Limb (tissue), 2 donors: Measurements from ENCODE around the gene DZIP3.
"Not testable (repeated sequence)": the region's sequence is repeated elsewhere in the genome, so short reads cannot be mapped to it uniquely, and the experiment has no call there.

Source experiments
- DNase-seq, 2 donors: peaks; one replicate each; pipeline ENCODE4 v3.0.0-alpha.2; 2016; ENCODE audit errors: extremely low spot score in 2 of 2

The DZIP3 gene

DNA sequence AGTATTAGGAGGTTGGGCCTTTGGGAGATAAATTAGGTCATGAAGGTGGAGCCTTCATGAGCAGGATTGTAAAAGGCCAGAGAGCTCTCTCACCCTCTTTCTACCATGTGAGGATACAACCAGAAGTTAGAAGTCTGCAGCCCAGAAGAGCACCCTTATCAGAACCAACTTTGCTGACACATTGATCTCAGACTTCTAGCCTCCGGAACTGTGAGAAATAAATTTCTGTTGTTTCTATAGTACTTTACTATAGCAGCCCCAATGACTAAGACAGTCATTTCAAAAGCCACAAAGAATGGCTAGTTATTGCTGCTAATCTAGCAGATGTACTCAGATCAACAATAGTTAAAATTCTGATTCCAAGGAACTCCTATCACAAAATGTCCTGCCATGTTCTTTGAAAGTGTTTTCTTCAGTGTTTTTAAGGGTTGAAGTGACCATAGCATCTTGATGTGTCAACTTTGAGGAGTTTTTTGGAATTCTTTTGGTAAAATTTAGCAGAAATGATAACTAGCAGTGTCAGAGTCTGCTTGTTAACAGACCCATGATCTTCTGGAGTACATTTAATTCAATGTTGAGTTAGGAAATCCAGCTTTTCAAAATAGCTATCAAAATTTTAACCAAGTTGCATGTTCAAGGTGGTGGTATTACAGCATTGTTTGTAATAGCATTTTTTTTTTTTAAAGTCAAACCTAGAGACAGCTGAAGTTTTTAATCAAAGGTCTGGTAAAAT, 10.3 kb downstream of the DZIP3 start:
- DNase-seq = no peak

DNA sequence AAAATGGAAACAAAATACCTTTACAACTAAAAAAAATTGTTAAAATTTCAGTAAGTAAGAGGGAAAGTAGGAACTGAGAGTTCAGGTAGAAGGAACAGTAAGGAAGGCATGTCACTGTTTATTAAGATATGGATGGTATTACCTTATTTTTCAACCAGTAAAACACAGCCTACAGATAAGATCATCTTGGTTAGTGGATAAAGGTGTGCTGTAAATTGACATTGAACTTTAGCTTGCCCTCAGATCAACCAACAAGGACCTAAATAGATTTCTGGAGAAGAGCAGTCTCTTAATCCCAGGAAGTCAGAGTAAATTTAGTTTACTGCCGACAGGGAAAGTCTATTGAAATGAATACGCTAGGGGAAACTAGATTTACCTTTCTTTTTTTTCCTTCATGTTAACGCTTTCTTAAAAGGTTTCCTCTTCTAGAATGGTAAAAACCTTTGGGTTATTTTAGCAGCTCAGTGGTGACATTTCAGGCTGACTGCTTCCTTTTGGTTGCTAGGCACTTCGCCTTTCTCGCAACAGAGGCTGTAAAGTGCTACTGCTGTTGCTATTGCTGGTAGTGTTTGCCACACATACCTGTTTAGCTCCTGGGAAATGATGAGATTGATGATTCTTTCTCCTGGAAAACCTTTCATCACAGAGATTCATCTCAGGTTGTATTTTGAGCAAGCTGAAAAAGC, 12.9 kb downstream of the DZIP3 start:
- DNase-seq = no peak

DNA sequence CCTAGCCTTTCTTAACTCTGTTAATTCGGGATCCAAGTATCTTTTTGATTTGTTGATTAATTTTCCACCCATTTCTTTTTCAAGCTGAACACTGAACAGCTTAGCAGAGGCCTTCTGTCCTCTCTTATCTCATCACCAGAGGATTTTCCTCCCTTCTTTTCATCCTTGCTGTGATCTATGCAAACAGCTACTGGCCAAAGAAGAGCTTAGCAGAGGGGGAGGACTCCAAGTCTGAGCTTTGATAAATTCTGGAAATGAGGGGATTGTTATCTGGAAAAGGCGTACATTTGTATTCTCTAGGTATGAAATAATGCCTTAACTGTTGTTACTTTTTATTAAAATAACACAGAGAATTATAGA, 13.4 kb downstream of the DZIP3 start:
- DNase-seq = no peak

DNA sequence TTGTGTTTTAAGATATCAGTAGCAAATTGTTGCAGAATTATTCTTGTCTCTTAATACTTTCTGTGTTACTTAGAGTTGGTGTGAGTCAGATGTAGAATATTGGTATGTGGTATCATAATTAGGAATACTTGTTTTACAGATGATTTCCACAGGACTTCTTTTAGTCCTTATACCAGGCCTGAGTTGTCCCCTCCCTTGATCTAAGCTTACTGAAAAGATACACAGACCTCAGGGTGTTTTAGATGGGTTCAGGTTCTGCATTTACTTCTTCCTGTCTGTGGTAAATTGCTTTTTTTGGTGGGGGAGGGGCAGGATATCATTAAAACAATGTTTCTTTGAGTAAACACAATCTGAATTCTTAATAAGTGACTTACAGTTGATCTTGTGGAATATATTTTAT, 14.2 kb downstream of the DZIP3 start:
- no peak for DNase-seq

DNA sequence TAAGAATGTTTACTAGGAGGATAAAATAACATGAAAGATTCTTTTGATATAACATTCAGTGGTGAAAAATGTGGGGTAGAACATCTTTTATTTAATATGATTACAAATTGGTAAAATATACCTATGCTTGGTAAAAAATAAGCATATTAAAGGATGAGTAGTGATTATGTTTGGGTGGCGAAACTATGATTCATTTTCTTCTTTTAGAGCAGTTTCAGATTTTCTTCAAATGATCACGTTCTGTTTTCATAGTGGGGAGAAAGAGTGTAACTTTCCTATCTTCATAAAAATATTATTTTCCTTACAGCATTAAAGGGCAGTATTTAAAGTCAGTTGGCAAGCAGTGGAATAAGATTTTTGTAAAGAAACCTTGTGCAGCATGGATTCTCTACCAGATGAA, 15.5 kb downstream of the DZIP3 start:
- DNase-seq = no peak

DNA sequence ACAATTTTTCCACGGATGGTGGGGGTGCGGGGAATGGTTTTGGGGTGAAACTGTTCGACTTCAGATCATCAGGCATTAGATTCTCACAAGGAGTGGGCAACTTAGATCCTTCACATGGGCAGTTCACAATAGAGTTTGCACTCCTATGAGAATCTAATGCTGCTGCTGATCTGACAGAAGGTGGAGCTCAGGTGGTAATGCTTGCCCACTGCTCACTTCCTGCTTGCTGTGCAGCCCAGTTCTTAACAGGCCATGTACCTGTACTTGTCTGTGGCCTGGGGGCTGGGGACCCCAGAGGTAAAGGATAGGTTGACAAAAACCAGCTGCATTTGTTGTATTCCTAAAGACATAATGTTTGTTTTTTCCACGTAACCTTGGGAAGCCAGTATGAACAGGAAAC, 16.0 kb downstream of the DZIP3 start:
- no peak for DNase-seq

DNA sequence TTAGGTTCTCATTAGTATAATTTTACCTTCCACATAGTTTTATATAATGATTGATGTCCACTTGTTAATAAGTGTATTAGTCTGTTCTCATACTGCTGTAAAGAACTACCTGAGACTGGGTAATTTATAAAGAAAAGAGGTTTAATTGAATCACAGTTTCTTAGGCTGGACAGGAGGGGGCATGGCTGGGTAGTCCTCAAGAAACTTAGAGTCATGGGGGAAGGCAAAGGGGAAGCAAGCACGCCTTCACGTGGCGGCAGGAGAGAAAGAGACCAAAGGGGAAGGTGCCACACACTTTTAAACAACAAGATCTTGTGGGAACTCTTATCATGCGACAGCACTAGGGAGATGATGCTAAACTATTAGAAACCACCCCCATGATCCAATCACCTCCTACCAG, 19.2 kb downstream of the DZIP3 start:
- no peak for DNase-seq

DNA sequence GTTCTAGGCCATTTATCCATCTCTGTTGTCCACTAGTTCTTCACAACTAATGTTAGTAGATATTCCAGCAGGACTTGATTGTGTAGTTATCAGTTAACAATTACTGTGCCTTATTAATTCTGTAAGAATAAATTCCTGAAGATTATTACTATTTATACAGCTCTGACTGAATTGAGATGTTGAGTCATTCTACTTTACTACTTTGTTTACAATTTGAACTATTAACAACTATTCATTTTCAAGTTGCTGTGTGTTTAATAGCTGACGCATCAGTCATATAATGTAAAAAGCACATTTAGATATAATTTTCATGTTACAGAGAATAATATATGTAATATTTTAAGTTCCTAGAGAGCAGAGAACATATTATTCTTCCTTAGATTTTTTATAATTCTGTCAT, 21.1 kb downstream of the DZIP3 start:
- DNase-seq = no peak

DNA sequence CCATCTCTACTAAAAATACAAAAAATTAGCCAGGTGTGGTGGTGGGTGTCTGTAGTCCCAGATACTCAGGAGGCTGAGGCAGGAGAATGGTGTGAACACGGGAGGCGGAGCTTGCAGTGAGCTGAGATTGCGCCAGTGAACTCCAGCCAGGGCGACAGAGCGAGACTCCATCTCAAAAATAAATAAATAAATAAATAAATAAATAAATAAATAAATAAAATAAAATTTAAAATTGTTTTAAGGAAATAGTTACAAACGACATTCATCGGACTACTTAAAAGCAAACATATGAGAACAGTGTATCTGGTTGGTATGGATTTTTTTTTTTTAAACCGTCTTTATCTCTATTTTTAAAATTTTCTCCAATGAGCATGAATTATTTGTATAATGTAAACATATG, 26.6 kb downstream of the DZIP3 start:
- DNase-seq = not testable (repeated sequence)

DNA sequence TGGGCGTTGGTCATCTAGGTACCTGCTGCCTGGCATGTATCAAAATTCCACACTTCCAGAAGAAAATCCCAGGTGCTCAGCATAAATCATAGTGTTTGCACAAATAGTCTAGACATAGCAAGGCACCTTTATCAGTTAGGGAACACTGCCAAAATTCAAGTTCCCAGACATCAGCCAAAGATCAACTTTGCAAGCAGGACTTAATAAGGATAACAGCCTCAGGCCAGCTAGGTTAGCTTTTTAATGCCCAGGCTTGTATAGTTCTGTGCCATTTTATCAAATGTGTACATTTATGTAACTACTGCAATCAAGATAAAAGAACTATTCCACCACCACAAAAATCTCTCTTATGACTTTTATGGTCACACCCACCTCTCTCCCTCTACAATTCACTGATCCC, 30.7 kb downstream of the DZIP3 start:
- no peak for DNase-seq

DNA sequence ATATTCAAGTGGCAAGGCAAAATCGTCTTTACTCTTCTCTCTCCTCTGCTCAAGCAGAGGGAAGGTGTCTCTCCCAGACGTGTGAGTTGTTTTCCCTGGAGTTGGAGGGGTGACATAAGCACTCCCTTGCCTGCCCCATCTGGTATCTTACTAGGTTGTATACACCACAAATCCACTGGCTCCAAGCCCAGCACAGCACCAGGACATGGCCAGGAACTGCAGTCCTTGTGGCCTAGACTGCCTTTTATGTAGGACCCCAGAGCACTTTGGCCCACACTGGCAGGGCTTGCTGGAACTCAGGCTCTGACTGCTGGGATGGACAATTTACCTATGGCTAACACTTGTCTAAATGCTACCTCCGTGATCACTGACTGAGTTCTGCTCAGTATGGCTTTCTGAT, 34.0 kb downstream of the DZIP3 start:
- DNase-seq = no peak

DNA sequence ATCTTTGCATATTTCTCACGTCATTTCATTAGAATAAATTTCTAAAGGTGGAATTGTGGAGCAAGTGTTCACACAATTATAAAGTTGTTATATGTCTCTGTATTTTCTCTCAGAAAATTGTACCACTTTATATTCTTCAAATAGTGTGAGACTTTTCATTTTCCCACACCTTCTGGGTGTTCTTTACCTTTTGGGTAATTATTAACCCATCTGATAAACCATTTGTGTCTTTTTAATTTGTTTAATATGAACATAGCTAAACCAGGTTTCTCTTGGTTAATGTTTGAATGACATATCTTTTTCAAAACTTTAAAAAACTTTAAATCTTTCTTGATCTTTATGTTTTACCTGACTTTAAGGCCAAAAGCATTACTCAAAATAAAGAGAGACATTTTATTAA, 40.5 kb downstream of the DZIP3 start:
- no peak for DNase-seq

DNA sequence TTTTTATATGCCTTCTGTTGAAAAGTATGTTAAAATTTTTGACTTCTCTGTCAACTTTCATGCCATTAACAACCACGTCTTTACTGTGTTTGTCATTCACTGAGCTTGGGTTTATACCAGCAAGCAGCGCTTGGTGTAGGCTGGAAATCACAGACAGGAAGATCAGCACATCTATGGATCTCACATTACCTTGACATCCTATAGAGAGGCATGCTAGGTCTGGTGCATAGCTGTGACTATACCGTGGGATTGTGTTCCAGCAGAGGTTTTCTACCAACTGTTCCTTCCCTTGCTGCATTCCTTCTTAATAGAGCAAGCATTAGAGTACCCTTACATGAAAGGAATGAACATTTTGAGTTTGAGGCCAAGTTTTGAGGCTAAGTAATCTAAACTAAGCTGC, 53.0 kb downstream of the DZIP3 start:
- DNase-seq = no peak

DNA sequence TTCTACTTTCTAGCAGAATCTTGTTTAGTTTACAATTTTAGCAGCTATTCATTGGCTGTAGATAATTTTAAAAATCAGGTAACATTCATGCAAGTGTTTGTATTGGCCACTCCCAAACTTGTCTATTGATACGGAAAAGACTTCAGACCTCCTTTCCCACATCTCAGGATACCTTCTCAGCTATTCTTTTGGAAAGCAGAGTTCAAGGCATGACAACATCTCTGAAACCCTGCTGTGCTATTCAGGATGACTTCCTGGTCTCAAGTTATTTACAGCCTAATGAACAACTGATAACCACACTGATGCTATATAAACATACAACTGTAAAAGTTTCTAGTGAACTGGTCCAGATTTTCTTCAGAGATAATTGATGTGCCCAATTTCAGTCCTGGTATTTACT, 55.8 kb downstream of the DZIP3 start:
- DNase-seq = no peak

DNA sequence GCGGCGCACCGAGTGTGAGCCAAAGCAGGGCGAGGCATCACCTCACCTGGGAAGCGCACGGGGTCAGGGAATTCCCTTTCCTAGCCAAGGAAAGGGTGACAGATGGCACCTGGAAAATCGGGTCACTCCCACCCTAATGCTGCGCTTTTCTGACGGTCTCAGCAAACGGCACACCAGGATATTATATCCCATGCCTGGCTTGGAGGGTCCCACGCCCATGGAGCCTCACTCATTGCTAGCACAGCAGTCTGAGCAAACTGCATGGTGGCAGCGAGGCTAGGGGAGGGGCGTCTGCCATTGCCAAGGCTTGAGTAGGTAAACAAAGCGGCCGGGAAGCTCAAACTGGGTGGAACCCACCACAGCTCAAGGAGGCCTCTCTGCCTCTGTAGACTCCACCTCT, 66.1 kb downstream of the DZIP3 start:
- DNase-seq = not testable (repeated sequence)

DNA sequence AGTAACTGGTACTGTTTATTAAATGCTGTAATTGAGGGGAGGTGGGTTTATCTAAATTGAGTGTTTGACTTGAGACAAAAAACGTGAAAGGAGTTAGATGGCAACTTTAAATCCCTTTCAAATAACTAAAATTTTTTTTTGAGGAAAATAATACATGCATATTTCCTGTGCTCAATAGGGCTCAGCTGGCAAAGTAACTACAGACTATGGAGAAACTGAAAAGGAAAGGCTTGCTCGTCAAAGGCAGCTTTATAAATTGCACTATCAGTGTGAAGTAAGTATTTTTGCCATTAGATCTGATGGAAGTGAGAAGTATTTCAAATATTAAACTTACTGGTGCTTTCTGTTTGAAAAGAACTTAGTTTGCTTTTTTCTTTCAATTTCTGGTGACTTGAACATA, 72.2 kb downstream of the DZIP3 start:
- DNase-seq = no peak

DNA sequence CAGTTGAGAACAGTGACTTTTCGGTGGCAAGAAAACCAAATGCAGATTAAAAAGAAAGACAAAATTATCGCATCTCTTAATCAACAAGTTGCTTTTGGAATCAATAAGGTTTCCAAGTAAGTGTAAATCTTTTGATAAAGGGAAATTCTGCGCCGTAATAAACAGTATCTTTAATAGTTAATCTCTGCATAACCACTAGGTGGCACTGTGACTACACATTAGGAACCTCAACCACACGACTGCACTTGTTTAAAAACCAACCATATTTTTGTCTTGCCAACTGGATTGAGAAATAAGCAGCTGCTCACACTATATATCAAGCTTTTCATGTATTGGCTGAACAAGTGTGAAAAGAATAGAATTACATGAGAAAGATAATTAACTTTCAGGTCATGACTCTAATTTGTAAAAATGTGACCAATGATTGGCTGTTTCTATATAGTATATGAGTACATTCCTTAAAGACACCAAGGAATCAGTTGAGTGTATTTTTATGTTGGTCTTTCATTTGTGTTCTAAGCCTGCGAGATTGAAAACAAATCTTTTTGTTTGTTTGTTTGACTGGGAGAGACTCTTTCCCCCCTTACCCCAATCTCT, 72.7 kb downstream of the DZIP3 start:
- DNase-seq = peak; percentile 32 to 94

DNA sequence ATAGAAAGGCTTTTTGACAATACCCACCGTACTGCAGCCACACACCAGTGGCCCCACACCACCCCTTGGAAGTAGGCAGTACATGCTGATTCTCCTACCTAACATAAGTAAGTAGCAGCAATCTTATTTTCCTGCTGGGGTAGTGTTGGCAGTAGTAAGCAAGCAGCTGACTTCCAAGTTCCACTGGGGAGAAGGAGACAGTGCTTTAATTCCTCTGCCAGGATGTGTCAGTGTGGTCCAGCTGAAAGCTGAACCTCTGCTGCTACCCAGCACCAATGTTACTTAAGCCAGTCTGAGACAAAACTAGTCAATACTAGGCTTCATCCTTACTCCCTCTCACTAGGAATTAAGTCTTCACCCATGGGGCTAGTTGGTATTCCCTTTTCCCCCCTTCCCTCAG, 74.7 kb downstream of the DZIP3 start:
- DNase-seq = no peak

DNA sequence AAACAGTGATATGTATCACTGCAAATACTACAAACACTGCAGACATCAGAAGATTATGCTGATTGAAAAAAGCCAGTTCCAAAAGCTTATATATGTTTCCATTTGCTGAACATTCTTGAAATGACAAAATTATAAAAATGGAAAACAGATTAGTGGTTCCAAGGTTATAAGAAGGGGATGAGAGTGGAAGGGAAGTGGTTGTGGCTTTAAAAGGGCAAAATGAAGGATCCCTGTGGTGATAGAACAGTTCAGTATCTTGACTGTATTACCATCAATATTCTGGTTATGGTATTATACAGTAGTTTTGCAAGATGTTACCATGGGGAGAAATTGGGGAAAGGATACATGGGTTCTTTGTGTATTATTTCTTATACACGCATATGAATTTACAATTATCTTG, 77.8 kb downstream of the DZIP3 start:
- DNase-seq = no peak

DNA sequence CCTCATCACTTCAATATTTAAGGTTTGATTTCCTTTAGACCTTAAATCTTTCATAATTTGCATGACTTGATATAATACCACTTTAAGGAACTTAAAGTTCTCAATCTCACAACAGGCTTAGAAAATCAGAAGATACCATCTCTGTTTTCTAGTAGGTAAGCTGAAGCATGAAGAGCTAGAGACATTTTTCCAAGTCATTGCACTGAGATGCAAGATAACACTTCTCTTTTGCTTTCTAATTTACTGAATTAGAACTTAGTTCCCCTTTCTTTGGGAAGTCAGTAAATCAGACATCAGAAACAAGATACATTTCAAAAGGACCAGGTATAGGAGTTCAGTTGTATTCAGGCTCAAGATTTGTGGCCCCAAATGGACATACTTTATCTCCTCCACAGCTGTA, 79.7 kb downstream of the DZIP3 start:
- DNase-seq = no peak

DNA sequence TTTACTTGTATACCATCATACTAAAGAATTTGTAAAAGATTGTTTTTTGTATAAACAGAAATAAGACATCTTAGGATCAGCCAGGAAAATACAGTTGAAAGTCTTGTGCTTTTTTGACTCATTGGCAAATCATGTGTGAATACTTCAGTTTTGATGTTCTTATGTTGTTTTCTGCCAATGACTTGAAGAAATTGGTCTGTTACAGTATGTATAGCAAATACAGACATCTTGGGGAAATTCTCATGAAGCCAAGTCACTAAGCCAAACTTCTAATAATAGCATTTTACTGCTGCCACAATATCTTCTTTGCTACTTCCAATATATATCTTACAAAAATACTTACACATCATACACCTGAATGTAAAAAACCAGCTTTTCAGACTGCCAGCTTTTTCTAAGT, 83.2 kb downstream of the DZIP3 start:
- DNase-seq = no peak

DNA sequence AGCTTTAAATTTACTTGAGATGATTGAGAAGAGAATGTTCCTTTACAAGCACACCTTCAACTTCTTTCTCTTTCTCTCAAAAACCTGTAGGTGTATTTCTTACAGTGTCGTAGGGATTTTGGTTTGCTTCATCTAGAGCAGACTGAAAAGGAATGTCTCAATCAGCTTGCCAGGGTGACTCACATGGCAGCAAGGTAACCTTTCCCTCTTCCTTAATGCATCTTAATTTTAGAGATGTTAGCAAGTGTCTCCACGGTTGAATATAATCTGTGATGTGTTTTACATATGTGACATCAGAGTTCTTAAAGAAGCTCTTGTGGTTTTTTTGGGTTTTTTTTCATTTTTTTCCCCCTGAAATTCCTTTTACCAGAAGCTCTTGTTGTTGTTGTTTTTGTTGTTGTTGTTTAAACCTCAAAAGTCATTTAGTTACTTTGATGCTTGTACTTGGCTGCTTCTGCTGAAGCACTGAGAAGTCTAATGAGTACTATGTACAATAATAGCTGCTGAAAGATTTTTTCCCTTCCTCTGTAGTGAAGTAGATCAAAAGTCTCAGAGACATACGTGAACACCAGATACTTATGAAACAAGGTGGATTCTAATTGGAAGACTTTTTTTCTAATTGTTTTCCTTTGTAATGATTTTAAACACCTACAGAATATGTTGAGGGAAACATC, 84.6 kb downstream of the DZIP3 start:
- DNase-seq = no peak

DNA sequence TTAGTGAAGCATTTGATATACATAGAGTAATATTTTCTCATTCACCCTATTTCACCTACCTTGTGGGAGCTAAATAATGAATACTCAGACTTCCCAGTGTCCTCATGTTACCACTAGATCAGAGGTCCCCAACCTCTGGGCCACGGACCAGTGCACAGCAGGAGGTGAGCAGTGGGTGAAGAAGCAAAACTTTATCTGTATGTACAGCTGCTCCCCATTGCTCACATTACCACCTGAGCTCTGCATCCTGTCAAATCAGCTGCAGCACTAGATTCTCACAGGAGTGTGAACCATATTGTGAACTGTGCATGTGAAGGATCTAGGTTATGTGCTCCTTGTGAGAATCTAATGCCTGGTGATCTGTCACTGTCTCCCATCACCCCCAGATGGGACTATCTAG, 88.3 kb downstream of the DZIP3 start:
- DNase-seq = no peak
